Measurements from ENCODE around the gene THPO.
A peak's percentile ranks its signal among the peaks of the same experiment; 100 is the strongest.

The THPO gene

DNA sequence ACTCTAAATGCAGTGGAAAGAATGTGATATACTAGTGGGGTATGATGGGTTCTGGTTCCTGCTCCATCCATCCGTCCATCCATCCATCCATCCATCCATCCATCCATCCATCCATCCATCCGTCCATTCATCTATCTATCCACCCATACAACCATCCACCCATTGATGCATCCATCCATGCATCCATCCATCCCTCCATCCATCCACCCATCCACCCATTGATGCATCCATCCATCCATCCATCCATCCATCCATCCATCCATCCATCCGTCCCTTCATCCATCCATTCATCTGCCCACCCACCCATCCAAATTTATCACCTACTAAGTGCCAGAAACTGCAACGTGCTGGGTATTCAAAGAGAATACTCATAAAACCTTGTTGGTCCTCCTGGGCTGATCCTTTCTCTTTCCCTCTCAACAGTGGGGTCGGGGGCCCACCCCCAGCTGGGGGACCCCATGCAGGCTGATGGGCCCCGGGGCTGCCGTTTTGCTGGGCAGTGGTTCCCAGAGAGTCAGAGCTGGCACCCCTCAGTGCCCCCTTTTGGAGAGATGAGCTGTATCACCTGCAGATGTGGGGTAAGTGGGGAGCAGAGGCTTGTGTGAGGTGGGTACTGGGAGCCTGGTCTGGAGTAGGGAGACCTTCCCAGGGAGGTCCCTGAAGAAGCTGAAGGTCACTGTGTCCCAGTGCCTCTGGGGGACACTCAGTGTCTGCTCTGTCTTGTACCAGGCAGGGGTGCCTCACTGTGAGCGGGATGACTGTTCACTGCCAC is 10.3 kb upstream of the THPO start:
- TF ChIP-seq CEBPB (IDR thresholded peaks at IDR 0.05) (no peak), EGR1 (IDR thresholded peaks at IDR 0.05) (no peak), ZBTB7A (IDR thresholded peaks at IDR 0.05; ENCODE audit: low read depth) (no peak), FOXM1 (IDR thresholded peaks at IDR 0.05; ENCODE audit: borderline replicate concordance, low read depth) (no peak), RAD21 (IDR thresholded peaks at IDR 0.05; ENCODE audit: low read depth) (no peak), TCF12 (IDR thresholded peaks at IDR 0.05; ENCODE audit: low read depth) (no peak), NFIC (IDR thresholded peaks at IDR 0.05) (no peak), CREB1 (IDR thresholded peaks at IDR 0.05; ENCODE audit: low read depth) (no peak), TAF1 (IDR thresholded peaks at IDR 0.05; ENCODE audit: low read depth) (no peak), EP300 (IDR thresholded peaks at IDR 0.05; ENCODE audit: borderline replicate concordance) (no peak), TEAD4 (IDR thresholded peaks at IDR 0.05) (no peak), YY1 (IDR thresholded peaks at IDR 0.05; ENCODE audit: low read depth) (no peak)
- TF ChIP-seq, protein P1, sequence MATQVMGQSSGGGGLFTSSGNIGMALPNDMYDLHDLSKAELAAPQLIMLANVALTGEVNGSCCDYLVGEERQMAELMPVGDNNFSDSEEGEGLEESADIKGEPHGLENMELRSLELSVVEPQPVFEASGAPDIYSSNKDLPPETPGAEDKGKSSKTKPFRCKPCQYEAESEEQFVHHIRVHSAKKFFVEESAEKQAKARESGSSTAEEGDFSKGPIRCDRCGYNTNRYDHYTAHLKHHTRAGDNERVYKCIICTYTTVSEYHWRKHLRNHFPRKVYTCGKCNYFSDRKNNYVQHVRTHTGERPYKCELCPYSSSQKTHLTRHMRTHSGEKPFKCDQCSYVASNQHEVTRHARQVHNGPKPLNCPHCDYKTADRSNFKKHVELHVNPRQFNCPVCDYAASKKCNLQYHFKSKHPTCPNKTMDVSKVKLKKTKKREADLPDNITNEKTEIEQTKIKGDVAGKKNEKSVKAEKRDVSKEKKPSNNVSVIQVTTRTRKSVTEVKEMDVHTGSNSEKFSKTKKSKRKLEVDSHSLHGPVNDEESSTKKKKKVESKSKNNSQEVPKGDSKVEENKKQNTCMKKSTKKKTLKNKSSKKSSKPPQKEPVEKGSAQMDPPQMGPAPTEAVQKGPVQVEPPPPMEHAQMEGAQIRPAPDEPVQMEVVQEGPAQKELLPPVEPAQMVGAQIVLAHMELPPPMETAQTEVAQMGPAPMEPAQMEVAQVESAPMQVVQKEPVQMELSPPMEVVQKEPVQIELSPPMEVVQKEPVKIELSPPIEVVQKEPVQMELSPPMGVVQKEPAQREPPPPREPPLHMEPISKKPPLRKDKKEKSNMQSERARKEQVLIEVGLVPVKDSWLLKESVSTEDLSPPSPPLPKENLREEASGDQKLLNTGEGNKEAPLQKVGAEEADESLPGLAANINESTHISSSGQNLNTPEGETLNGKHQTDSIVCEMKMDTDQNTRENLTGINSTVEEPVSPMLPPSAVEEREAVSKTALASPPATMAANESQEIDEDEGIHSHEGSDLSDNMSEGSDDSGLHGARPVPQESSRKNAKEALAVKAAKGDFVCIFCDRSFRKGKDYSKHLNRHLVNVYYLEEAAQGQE (IDR thresholded peaks at IDR 0.05; ENCODE audit: low read depth), result no peak
- TF ChIP-seq, protein P2, sequence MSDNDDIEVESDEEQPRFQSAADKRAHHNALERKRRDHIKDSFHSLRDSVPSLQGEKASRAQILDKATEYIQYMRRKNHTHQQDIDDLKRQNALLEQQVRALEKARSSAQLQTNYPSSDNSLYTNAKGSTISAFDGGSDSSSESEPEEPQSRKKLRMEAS (IDR thresholded peaks at IDR 0.05), result no peak
- TF ChIP-seq, protein P3, sequence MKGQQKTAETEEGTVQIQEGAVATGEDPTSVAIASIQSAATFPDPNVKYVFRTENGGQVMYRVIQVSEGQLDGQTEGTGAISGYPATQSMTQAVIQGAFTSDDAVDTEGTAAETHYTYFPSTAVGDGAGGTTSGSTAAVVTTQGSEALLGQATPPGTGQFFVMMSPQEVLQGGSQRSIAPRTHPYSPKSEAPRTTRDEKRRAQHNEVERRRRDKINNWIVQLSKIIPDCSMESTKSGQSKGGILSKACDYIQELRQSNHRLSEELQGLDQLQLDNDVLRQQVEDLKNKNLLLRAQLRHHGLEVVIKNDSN (IDR thresholded peaks at IDR 0.05), result no peak

DNA sequence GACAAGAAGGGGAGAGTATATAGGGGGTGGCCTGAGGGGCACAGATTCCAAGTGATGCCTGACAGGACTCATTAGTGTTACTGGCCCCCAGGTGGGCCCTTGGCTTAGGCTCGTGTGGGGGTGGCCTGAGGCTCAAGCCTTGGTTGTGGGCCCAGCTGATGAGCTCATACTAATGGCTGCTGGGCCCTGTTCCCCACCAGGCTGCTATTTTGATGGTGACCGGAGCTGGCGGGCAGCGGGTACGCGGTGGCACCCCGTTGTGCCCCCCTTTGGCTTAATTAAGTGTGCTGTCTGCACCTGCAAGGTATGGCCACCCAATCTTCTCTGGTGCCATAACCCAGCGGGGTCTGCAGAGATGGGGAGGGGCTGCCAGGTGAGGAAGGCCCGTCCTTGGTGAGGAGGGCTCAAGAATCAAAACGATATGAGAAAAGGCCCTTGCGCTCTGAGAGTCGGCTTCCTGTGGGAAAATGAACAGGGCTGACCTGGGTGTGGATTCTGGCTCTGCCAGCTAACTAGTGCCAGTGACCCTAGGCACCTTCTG is 9.2 kb upstream of the THPO start:
- TF ChIP-seq TCF12 (IDR thresholded peaks at IDR 0.05; ENCODE audit: low read depth) (no peak), TEAD4 (IDR thresholded peaks at IDR 0.05) (no peak), ZBTB7A (IDR thresholded peaks at IDR 0.05; ENCODE audit: low read depth) (no peak), CREB1 (IDR thresholded peaks at IDR 0.05; ENCODE audit: low read depth) (no peak), YY1 (IDR thresholded peaks at IDR 0.05; ENCODE audit: low read depth) (no peak), NFIC (IDR thresholded peaks at IDR 0.05) (no peak), TAF1 (IDR thresholded peaks at IDR 0.05; ENCODE audit: low read depth) (no peak), RAD21 (IDR thresholded peaks at IDR 0.05; ENCODE audit: low read depth) (no peak), EP300 (IDR thresholded peaks at IDR 0.05; ENCODE audit: borderline replicate concordance) (no peak), CEBPB (IDR thresholded peaks at IDR 0.05) (no peak), FOXM1 (IDR thresholded peaks at IDR 0.05; ENCODE audit: borderline replicate concordance, low read depth) (no peak), EGR1 (IDR thresholded peaks at IDR 0.05) (no peak)
- TF ChIP-seq, protein P2 (IDR thresholded peaks at IDR 0.05), result no peak
- TF ChIP-seq, protein P3 (IDR thresholded peaks at IDR 0.05), result no peak
- TF ChIP-seq, protein P1 (IDR thresholded peaks at IDR 0.05; ENCODE audit: low read depth), result no peak

GRCh38 chr3:184386047-184386806 is 8.2 kb upstream of the THPO start:
- TF ChIP-seq CEBPB (IDR thresholded peaks at IDR 0.05) (no peak), FOXM1 (IDR thresholded peaks at IDR 0.05; ENCODE audit: borderline replicate concordance, low read depth) (no peak), ZBTB7A (IDR thresholded peaks at IDR 0.05; ENCODE audit: low read depth) (peak; percentile 26; the same call in 1 of the 2 replicates), YY1 (IDR thresholded peaks at IDR 0.05; ENCODE audit: low read depth) (no peak)

GRCh38 chr3:184384856-184385422 is 6.9 kb upstream of the THPO start:
- TF ChIP-seq CREB1 (IDR thresholded peaks at IDR 0.05; ENCODE audit: low read depth), result no peak
- TF ChIP-seq, protein P2 (IDR thresholded peaks at IDR 0.05), result no peak
- no peak for TF ChIP-seq NFIC (IDR thresholded peaks at IDR 0.05)
- no peak for TF ChIP-seq EGR1 (IDR thresholded peaks at IDR 0.05)
- TF ChIP-seq RAD21 (IDR thresholded peaks at IDR 0.05; ENCODE audit: low read depth), result no peak
- TF ChIP-seq, protein P1 (IDR thresholded peaks at IDR 0.05; ENCODE audit: low read depth), result no peak
- TF ChIP-seq FOXM1 (IDR thresholded peaks at IDR 0.05; ENCODE audit: borderline replicate concordance, low read depth), result no peak
